Measurements from ENCODE around the gene ANGPTL8.

ANGPTL8 gene

GRCh38 chr19:11242864-11243797 lies 3.7 kb downstream of the ANGPTL8 start:
- ChIA-PET POLR2A (no interaction called here), CTCF (interaction anchor here (1.1 kb wide), 1 partner anchor 23 kb away, joined by 3 read pairs; no protein-coding TSS in a partner anchor)
- TF ChIP-seq L3MBTL2 (conservative IDR thresholded peaks at IDR 0.05) (no peak), PKNOX1 (IDR thresholded peaks at IDR 0.05) (peak; percentile 50; the same call in 1 of the 2 replicates)
- DNase-seq (ENCODE audit: extremely low spot score): peak; percentile 99

GRCh38 chr19:11243798-11244169 lies 4.4 kb downstream of the ANGPTL8 start:
- POLR2A ChIA-PET: no interaction called here
- no peak for TF ChIP-seq LEF1 (IDR thresholded peaks at IDR 0.05; ENCODE audit: borderline replicate concordance)
- no peak for TF ChIP-seq FOXA1 (IDR thresholded peaks at IDR 0.05)
- no peak for TF ChIP-seq FOXK2 (IDR thresholded peaks at IDR 0.05)
- TF ChIP-seq SP1 (IDR thresholded peaks at IDR 0.05): no peak
- CTCF ChIA-PET: interaction anchor here (1.1 kb wide), 1 partner anchor 22 kb away, joined by 3 read pairs; no protein-coding TSS in a partner anchor
- DNase-seq (ENCODE audit: extremely low spot score): no peak

- TF ChIP-seq BHLHE40 (IDR thresholded peaks at IDR 0.05; ENCODE audit: borderline replicate concordance) (no peak), SUZ12 (IDR thresholded peaks at IDR 0.05) (no peak), SP1 (IDR thresholded peaks at IDR 0.05) (no peak), HDGF (IDR thresholded peaks at IDR 0.05; ENCODE audit: borderline replicate concordance) (no peak), CTBP1 (IDR thresholded peaks at IDR 0.05; ENCODE audit: borderline replicate concordance) (no peak), FOXK2 (IDR thresholded peaks at IDR 0.05) (no peak)
- ChIA-PET CTCF (no interaction called here), POLR2A (no interaction called here)
- DNase-seq (ENCODE audit: extremely low spot score): no peak
These were observed 5.6 kb downstream of the ANGPTL8 start for GRCh38 chr19:11244846-11245589.

- no peak for DNase-seq (ENCODE audit: extremely low spot score)
- TF ChIP-seq PKNOX1 (IDR thresholded peaks at IDR 0.05): no peak
- TF ChIP-seq HDGF (IDR thresholded peaks at IDR 0.05; ENCODE audit: borderline replicate concordance): no peak
- TF ChIP-seq ELF4 (IDR thresholded peaks at IDR 0.05): no peak
- TF ChIP-seq TARDBP (IDR thresholded peaks at IDR 0.05): no peak
- no peak for TF ChIP-seq SUZ12 (IDR thresholded peaks at IDR 0.05)
- TF ChIP-seq FOXA1 (IDR thresholded peaks at IDR 0.05): no peak
- TF ChIP-seq ZNF384 (IDR thresholded peaks at IDR 0.05): no peak
- TF ChIP-seq SP1 (IDR thresholded peaks at IDR 0.05): no peak
- ChIA-PET POLR2A (no interaction called here), CTCF (no interaction called here)
These were observed 7.5 kb downstream of the ANGPTL8 start for GRCh38 chr19:11246941-11247340.

- POLR2A ChIA-PET: no interaction called here
- no peak for DNase-seq (ENCODE audit: extremely low spot score)
- TF ChIP-seq NFRKB (IDR thresholded peaks at IDR 0.05) (no peak), FOXM1 (IDR thresholded peaks at IDR 0.05; ENCODE audit: borderline replicate concordance) (no peak), PKNOX1 (IDR thresholded peaks at IDR 0.05) (no peak), ARNT (IDR thresholded peaks at IDR 0.05) (no peak), TARDBP (IDR thresholded peaks at IDR 0.05) (no peak), ELF4 (IDR thresholded peaks at IDR 0.05) (no peak), BHLHE40 (IDR thresholded peaks at IDR 0.05; ENCODE audit: borderline replicate concordance) (no peak), LEF1 (IDR thresholded peaks at IDR 0.05; ENCODE audit: borderline replicate concordance) (no peak), SP1 (IDR thresholded peaks at IDR 0.05) (no peak), FOXK2 (IDR thresholded peaks at IDR 0.05) (no peak), SUZ12 (IDR thresholded peaks at IDR 0.05) (no peak), FOXA1 (IDR thresholded peaks at IDR 0.05) (no peak), CTBP1 (IDR thresholded peaks at IDR 0.05; ENCODE audit: borderline replicate concordance) (no peak), L3MBTL2 (conservative IDR thresholded peaks at IDR 0.05) (no peak), ZNF384 (IDR thresholded peaks at IDR 0.05) (no peak), HDGF (IDR thresholded peaks at IDR 0.05; ENCODE audit: borderline replicate concordance) (no peak)
- CTCF ChIA-PET: no interaction called here
These were observed 8.0 kb downstream of the ANGPTL8 start for GRCh38 chr19:11247391-11247790.

- CTCF ChIA-PET: no interaction called here
- no peak for DNase-seq (ENCODE audit: extremely low spot score)
- TF ChIP-seq SP1 (IDR thresholded peaks at IDR 0.05) (no peak), LEF1 (IDR thresholded peaks at IDR 0.05; ENCODE audit: borderline replicate concordance) (no peak), PKNOX1 (IDR thresholded peaks at IDR 0.05) (no peak), BHLHE40 (IDR thresholded peaks at IDR 0.05; ENCODE audit: borderline replicate concordance) (no peak), ZNF384 (IDR thresholded peaks at IDR 0.05) (no peak)
- POLR2A ChIA-PET: no interaction called here
These were observed 8.5 kb downstream of the ANGPTL8 start for GRCh38 chr19:11247934-11248333.
